HG03066 (cell line): ENCODE measurements around the gene OR8J1.
"Not testable (repeated sequence)": the region's sequence is repeated elsewhere in the genome, so short reads cannot be mapped to it uniquely, and the experiment has no call there.

ENCODE experiments used
- ATAC-seq: cut with Tn5 transposase; IDR thresholded peaks from one replicate; pipeline ENCODE4 v1.9.1; 2021; ENCODE audit warnings: low read depth; ENCODE audit not compliant: unreplicated experiment

OR8J1 gene

DNA sequence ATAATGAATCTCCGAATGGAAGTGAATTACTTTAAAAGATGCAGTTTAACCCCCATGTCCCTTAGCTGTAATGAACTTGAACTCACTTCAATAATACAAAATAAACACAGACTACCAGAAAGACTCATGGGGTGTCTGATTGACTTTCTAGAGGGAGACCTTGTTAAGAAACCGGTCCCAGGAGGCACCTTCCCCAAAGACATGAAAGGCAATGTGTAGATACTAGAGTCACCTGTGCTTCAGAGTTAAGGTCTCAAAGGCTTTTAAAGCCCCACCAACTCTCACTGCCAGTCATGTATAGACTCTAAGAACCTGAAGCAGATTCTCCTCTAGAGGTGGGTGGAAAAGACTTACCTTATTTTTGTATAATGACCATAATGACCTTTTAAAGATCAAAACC is at the start of gene OR8J1:
Gene OR8J1, plus strand, starts transcription at position 301 of the 400 bp plus-strand sequence. CDS start 5,956 bp downstream, outside the sequence.
- no peak for ATAC-seq

DNA sequence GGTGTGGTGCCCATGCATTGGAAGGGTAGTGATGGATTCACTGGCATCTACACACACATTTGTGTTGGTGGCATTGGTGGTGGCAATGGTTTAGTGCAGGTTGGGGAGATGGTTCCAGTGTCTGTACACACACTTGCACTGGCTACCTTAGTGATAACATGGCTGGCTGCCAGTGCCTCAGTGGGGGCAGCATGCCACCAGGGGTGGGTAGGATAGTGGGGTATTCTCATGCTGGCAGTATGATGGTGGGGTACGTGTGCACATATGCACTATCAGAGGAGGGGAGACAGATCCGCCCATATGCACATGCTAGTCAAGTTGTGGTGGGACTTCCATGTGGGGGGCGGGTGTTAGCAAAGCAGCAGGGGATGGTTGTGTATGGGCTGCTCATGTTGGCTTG is 46.3 kb upstream of the OR8J1 start:
- no peak for ATAC-seq

DNA sequence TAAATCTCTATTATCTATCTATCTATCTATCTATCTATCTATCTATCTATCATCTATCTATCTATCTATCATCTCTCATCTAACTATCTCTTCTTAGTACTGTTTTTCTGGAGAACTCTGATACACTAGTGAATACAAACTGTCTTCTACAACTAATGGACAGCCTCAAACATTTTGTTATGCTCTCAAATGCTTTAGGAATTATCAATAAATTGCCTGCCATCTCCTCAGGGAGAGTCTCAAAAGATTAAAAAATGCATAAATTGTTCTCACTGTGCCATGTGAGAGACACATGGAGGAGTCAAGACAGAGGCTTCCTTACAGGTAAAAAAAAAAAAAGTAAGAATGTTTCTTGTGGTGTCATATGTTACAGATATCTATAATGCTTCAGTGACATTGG is 39.2 kb upstream of the OR8J1 start, which contains the start of gene OR8K3:
Gene OR8K3, plus strand, starts transcription at position 301 of the 400 bp plus-strand sequence. CDS start 3,163 bp downstream, outside the sequence.
- ATAC-seq, result no peak

- no peak for ATAC-seq
These were observed 22.1 kb upstream of the OR8J1 start for GRCh38 chr11:56331861-56332491.

DNA sequence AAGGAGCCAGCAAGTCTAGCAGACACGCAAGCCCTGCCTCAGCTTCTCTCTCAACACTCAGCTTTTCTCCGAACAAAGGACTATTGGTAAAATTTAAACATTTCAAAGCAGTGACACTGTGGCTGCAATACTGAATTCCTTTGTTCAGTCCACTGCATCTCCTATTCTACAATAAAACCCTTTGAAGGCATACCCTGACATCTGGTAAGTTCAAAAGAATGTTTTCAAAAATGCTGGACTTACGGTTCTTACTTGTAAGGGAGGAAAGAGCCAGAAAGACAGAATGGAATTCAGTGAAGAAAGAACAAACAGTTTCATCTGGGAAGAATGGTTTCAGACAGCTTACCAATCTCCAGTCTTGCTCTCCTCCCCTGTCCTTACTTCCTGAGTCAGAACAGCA is 20.9 kb upstream of the OR8J1 start:
- no peak for ATAC-seq

- no peak for ATAC-seq
These were observed 13.8 kb upstream of the OR8J1 start for GRCh38 chr11:56340289-56340688.

DNA sequence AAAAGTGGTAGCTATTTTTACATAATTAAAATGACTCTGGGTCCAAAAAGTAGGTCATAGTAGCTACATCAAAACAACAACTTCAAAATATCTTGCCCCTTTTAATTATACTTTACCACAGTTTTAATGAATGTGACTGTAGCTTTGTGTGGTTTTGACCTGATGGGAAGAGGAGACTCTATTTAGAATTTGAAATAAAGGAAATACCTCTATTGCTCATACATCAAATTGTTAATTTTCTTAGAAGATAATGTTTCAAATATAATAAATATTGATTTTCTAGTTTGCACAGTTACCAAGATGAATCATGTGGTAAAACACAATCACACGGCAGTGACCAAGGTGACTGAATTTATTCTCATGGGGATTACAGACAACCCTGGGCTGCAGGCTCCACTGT is 8.4 kb upstream of the OR8J1 start, which contains the start of gene OR8K1:
Gene OR8K1, plus strand, starts transcription at position 301 of the 400 bp plus-strand sequence. Its CDS starts 0 bp downstream, at position 301.
- ATAC-seq, result no peak

DNA sequence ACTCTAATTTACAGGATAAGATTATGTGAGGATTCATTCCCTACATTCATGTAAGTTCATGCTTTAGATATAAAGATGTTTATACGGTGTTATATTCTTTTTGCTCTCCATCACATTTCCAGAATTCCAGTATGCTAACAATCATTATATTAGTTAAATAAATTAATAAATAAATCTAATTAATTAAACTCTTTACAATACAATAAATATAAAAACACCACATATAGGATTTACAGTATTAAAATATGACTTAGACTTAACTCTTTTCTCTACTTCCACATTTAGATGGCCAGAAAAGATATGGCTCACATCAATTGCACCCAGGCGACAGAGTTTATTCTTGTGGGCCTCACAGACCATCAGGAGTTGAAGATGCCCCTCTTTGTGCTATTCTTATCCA is 21.2 kb downstream of the OR8J1 start, which contains the start of gene OR8U1:
Gene OR8U1, plus strand, starts transcription at position 301 of the 400 bp plus-strand sequence. Its CDS starts 0 bp downstream, at position 301.
- no peak for ATAC-seq

DNA sequence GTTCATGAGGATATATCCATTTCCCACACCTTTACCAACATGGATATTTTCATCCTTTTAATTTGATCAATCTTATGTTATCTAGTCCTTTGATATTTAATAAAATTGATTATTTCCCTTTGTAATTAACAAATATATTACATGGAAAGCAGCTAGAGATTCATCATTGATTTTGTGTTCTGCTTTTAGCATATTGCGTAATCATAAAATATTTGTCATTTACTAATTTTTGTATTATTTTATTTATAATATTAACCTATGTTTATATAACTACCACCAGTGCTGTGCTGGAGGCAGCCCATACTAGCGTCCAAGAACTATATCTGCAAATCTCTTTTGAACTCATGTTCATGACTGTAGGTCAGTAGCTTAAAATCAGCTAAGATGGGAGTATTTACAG is 26.0 kb downstream of the OR8J1 start:
- no peak for ATAC-seq

DNA sequence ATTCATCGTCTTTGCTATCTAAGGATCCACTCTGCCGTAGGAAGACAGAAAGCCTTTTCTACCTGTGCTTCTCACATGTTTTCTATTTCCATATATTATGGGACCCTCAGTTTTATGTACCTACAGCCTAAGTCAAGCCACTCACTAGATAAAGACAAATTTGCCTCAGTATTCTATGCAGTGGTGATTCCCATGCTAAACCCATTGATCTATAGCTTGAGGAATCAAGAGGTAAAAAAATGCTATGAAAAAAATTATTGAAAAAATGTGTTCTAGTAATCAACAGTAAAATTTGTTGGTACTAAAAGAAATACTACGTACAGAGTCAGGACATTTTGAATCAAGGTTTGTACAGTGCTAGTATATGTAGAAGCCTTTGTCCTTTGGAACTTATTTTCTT is 40.3 kb downstream of the OR8J1 start:
- no peak for ATAC-seq

- ATAC-seq, result no peak
These were observed 42.0 kb downstream of the OR8J1 start for GRCh38 chr11:56396047-56396446.

DNA sequence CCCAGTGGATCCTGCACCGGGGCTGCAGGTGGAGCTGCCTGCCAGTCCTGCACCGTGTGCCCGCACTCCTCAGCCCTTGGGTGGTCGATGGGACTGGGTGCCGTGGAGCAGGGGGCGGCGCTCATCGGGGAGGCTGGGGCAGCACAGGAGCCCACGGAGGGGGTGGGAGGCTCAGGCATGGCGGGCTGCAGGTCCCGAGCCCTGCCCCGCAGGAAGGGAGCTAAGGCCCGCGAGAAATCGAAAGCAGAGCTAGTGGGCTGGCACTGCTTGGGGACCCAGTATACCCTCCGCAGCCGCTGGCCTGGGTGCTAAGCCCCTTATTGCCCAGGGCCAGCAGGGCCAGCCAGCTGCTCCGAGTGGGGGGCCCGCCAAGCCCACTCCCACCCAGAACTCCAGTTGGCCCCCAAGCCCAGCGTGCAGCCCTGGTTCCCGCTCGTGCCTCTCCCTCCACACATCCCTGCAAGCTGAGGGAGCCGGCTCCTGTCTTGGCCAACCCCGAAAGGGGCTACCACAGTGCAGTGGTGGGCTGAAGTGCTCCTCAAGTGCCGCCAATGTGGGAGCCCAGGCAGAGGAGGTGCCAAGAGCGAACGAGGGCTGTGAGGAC is 47.9 kb downstream of the OR8J1 start:
- not testable (repeated sequence) for ATAC-seq

GRCh38 chr11:56404393-56404792 is 50.3 kb downstream of the OR8J1 start:
- ATAC-seq, result no peak

DNA sequence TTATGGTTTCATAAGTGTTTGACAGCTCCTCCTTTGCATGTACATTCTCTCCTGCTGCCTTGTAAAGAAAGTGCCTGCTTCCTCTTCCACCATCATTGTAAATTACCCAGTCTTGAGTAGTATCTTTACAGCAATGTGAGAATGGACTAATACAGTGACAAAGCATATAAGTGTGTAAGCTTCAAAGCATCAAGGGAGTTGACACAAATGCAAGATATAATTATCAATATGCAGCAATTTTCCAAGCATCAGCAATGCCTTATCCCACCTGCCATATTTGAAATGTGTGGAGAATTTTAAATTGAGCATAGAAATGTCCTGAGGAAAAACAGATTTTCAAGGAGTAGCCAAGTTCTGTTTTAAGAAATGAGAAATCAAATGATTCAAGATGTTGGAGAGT is 56.7 kb downstream of the OR8J1 start:
- no peak for ATAC-seq
